Fibroblast of pulmonary artery (primary cell): Measurements from ENCODE around the gene MIOS.

Source experiments
- DNase-seq: peaks from one replicate; pipeline ENCODE4 v3.0.0-alpha.2; 2010; ENCODE audit warnings: low read depth
- H3K4me3 ChIP-seq: replicated peaks from 2 replicates; pipeline ENCODE4 v1.5.1; 2011; ENCODE audit warnings: low read depth, mild to moderate bottlenecking, control low read depth, low read length, moderate library complexity
- CTCF ChIP-seq: IDR thresholded peaks from 2 replicates; pipeline ENCODE4 v1.5.1; 2011; ENCODE audit warnings: mild to moderate bottlenecking, control low read depth, low read length, inconsistent platforms; ENCODE audit errors: missing control alignments

Gene MIOS

GRCh38 chr7:7563813-7564212 lies 2.9 kb upstream of the MIOS start:
- H3K4me3 ChIP-seq = no peak overlapping the region

GRCh38 chr7:7564323-7564780 lies 2.3 kb upstream of the MIOS start:
- H3K4me3 ChIP-seq = no peak overlapping the region
- peak; percentile 45 for DNase-seq

More at GRCh38 chr7:7563813-7564212, 2.9 kb upstream of the MIOS start:
- DNase-seq = no peak
- TF ChIP-seq CTCF = no peak

GRCh38 chr7:7565018-7565680 lies 1.5 kb upstream of the MIOS start:
- TF ChIP-seq CTCF = no peak
- no peak overlapping the region for H3K4me3 ChIP-seq
- no peak for DNase-seq

More at GRCh38 chr7:7564323-7564780, 2.3 kb upstream of the MIOS start:
- no peak for TF ChIP-seq CTCF

GRCh38 chr7:7565746-7566650 lies 686 bp upstream of the MIOS start:
- DNase-seq = no peak
- no peak for TF ChIP-seq CTCF
- H3K4me3 ChIP-seq = peak overlapping the region; percentile 78

- DNase-seq = no peak
- TF ChIP-seq CTCF = no peak
- H3K4me3 ChIP-seq = peak overlapping the region; percentile 78
These were observed 1.3 kb downstream of the MIOS start for GRCh38 chr7:7567898-7568531.

GRCh38 chr7:7568553-7568952 lies 1.9 kb downstream of the MIOS start:
- TF ChIP-seq CTCF = no peak
- DNase-seq = no peak

More at GRCh38 chr7:7568553-7568952, 1.9 kb downstream of the MIOS start:
- no peak overlapping the region for H3K4me3 ChIP-seq
